CD14-positive monocyte (primary cell): Measurements from ENCODE around the gene RAD50. TPM values are rescaled to one million over a fixed set of nuclear protein-coding genes. Genes with fewer than 3 reads are reported as not detected.

Source experiments
- DNase-seq, 3 donors: peaks; one replicate each; pipeline ENCODE4 v3.0.0-alpha.2; 2011 to 2022
- H2AFZ ChIP-seq: 2 replicates; pipeline ENCODE4 v1.6.0; 2012; ENCODE audit warnings: mild to moderate bottlenecking, low read depth, low read length, inconsistent platforms; ENCODE audit not compliant: insufficient read depth, poor library complexity, severe bottlenecking
- H3K27ac ChIP-seq, 2 donors: 1 replicate in 1 of 2; 2 replicates in 1 of 2; pipeline ENCODE4 v1.5.1; 2012 to 2013; ENCODE audit warnings: low read length in 2 of 2, control low read depth in 1 of 2, inconsistent platforms in 1 of 2, low read depth in 1 of 2, mild to moderate bottlenecking in 1 of 2
- H3K27me3 ChIP-seq, 2 donors: one replicate each; pipeline versions ENCODE4 v1.6.0 to v1.6.1; 2011 to 2013; ENCODE audit warnings: low read length in 2 of 2; ENCODE audit not compliant: control insufficient read depth in 2 of 2, insufficient read depth in 2 of 2
- H3K36me3 ChIP-seq, 2 donors: replicated peaks in 1 of 2; 1 replicate in 1 of 2; 2 replicates in 1 of 2; pipeline versions ENCODE4 v1.5.1 to v1.6.1; 2012 to 2013; ENCODE audit warnings: low read length in 2 of 2, control low read depth in 1 of 2, inconsistent platforms in 1 of 2, mild to moderate bottlenecking in 1 of 2; ENCODE audit not compliant: insufficient read depth in 2 of 2, control insufficient read depth in 1 of 2
- H3K4me1 ChIP-seq, 2 donors: 1 replicate in 1 of 2; 2 replicates in 1 of 2; pipeline versions ENCODE4 v1.5.1 to v1.6.1; 2012 to 2013; ENCODE audit warnings: low read length in 2 of 2, control low read depth in 1 of 2, inconsistent platforms in 1 of 2, mild to moderate bottlenecking in 1 of 2, moderate library complexity in 1 of 2; ENCODE audit not compliant: insufficient read depth in 2 of 2, control insufficient read depth in 1 of 2
- H3K4me2 ChIP-seq: replicated peaks from 2 replicates; pipeline ENCODE3; 2012; ENCODE audit warnings: low read length, moderate library complexity, mild to moderate bottlenecking; ENCODE audit not compliant: poor library complexity, severe bottlenecking; ENCODE audit errors: extremely low read depth
- H3K4me3 ChIP-seq, 3 experiments: fragments of 200-600 bp in 1 of 3; sonication (generic) in 1 of 3; replicated peaks in 1 of 3; 1 replicate in 2 of 3; 2 replicates in 1 of 3; pipeline ENCODE4 v1.5.1; 2011 to 2013; ENCODE audit warnings: low read length in 3 of 3, mild to moderate bottlenecking in 3 of 3, control low read depth in 2 of 3, low read depth in 2 of 3, inconsistent platforms in 1 of 3, moderate library complexity in 1 of 3
- H3K79me2 ChIP-seq: 2 replicates; pipeline ENCODE4 v1.6.0; 2012; ENCODE audit warnings: mild to moderate bottlenecking, control low read depth, inconsistent platforms, low read length, moderate library complexity; ENCODE audit not compliant: insufficient read depth
- H3K9ac ChIP-seq: 2 replicates; pipeline ENCODE4 v1.6.0; 2017; ENCODE audit warnings: low read length, mild to moderate bottlenecking; ENCODE audit not compliant: insufficient read depth, poor library complexity, severe bottlenecking
- H3K9me3 ChIP-seq, 2 donors: replicated peaks in 1 of 2; 1 replicate in 1 of 2; 2 replicates in 1 of 2; pipeline versions ENCODE4 v1.5.1 to v1.6.1; 2012 to 2013; ENCODE audit warnings: low read length in 2 of 2, control low read depth in 1 of 2; ENCODE audit not compliant: control insufficient read depth in 1 of 2, insufficient read depth in 1 of 2
- H4K20me1 ChIP-seq: 2 replicates; pipeline ENCODE4 v1.6.0; 2012; ENCODE audit warnings: mild to moderate bottlenecking, low read length, control low read depth, moderate library complexity; ENCODE audit not compliant: insufficient read depth
- H3K27ac Mint-ChIP-seq, 7 donors: one replicate each; pipeline ENCODE4 v1.8.0; 2020; ENCODE audit warnings: mild to moderate bottlenecking in 7 of 7, mixed read lengths in 7 of 7, moderate library complexity in 6 of 7, inconsistent platforms in 2 of 7
- H3K27me3 Mint-ChIP-seq, 3 donors: one replicate each; pipeline ENCODE4 v1.8.0; 2021 to 2022; ENCODE audit warnings: low read depth in 3 of 3, mild to moderate bottlenecking in 3 of 3, mixed read lengths in 3 of 3, moderate library complexity in 3 of 3, inconsistent platforms in 1 of 3
- H3K36me3 Mint-ChIP-seq, 2 donors: one replicate each; pipeline ENCODE4 v1.8.0; 2020; ENCODE audit warnings: mixed read lengths in 2 of 2, inconsistent platforms in 1 of 2, mild to moderate bottlenecking in 1 of 2
- H3K4me1 Mint-ChIP-seq: one replicate; pipeline ENCODE4 v1.8.0; 2020; ENCODE audit warnings: mild to moderate bottlenecking, mixed read lengths
- H3K4me3 Mint-ChIP-seq, 2 donors: one replicate each; pipeline ENCODE4 v1.8.0; 2020; ENCODE audit warnings: mild to moderate bottlenecking in 2 of 2, mixed read lengths in 2 of 2, moderate library complexity in 1 of 2
- H3K9me3 Mint-ChIP-seq, 7 donors: one replicate each; pipeline ENCODE4 v1.8.0; 2020 to 2022; ENCODE audit warnings: mixed read lengths in 7 of 7, mild to moderate bottlenecking in 6 of 7, moderate library complexity in 6 of 7, inconsistent platforms in 2 of 7
- WGBS: methylation state at CpG from one replicate; pipeline ENCODE4 v1.1.5; 2013; ENCODE audit warnings: missing lambda C conversion rate; ENCODE audit not compliant: insufficient coverage; 5-methylcytosine and 5-hydroxymethylcytosine counted together
- intact Hi-C, 2 donors: fragments of 100-400 bp; cut with micrococcal nuclease; formaldehyde crosslinking; loops; one replicate each; pipeline versions ENCODE4 v1.15.0 to v1.15.1; 2023
- polyA plus RNA-seq, 3 donors: library from polyadenylated mRNA; depleted of rRNA in 1 of 3; unstranded in 2 of 3; stranded (reverse) in 1 of 3; fragments of 300-500 nt in 2 of 3; fragments of >200 nt in 1 of 3; fragmentation: Illumina TruSeq in 2 of 3; gene quantifications; 1 replicate in 2 of 3; 2 replicates in 1 of 3; pipeline ENCODE4 v1.2.3, GENCODE V29; 2012 to 2021
- TF ChIP-seq, protein P1 (sequence below): fragments of 200-600 bp; IDR thresholded peaks from one replicate; pipeline ENCODE4 v1.8.0; 2022; ENCODE audit warnings: antibody characterized with exemption, mild to moderate bottlenecking

RAD50 gene
- polyA plus RNA-seq, 3 donors: 5.8 to 9.3 (median 8.2) TPM

DNA sequence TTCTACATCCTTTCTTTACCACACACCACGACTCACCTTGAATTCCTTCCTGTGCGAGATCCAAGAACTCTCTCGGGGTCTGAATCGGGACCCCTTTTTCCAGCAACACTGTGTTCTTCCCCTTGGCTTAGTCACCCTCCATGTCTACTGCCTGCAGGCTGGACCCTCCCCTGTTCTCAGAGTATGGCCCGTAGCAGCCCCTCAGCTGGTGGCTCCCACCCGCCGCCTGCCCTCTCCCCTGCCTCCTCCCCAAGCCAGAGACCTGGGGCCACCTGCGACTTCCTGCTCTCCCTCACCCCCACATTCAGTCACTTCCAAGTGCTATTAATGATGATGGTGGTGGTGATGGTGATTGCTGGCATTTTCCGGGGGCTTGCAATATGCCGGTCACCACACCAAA, 110.5 kb downstream of the RAD50 start:
- Histone ChIP-seq H3K4me1 (no peaks in the 10 kb centered on the region), H3K36me3 (no peaks in the 10 kb centered on the region), H3K4me2 (no peak overlapping the region), H3K9ac (no peak overlapping the region), H2AFZ (no peak overlapping the region), H3K79me2 (no peaks in the 10 kb centered on the region), H3K27me3 (no peaks in the 10 kb centered on the region), H3K9me3 (no peaks in the 10 kb centered on the region), H3K27ac (no peak overlapping the region), H3K4me3 (no peak overlapping the region), H4K20me1 (no peaks in the 10 kb centered on the region)
- DNase-seq: no peak
- intact Hi-C loops: no loop called here
- peaks cover 0 to 6% (median 3%) of the 10 kb centered on the region in 3 donors for H3K27me3 Mint-ChIP-seq
- H3K4me3 Mint-ChIP-seq: no peak overlapping the region
- TF ChIP-seq, protein P1, sequence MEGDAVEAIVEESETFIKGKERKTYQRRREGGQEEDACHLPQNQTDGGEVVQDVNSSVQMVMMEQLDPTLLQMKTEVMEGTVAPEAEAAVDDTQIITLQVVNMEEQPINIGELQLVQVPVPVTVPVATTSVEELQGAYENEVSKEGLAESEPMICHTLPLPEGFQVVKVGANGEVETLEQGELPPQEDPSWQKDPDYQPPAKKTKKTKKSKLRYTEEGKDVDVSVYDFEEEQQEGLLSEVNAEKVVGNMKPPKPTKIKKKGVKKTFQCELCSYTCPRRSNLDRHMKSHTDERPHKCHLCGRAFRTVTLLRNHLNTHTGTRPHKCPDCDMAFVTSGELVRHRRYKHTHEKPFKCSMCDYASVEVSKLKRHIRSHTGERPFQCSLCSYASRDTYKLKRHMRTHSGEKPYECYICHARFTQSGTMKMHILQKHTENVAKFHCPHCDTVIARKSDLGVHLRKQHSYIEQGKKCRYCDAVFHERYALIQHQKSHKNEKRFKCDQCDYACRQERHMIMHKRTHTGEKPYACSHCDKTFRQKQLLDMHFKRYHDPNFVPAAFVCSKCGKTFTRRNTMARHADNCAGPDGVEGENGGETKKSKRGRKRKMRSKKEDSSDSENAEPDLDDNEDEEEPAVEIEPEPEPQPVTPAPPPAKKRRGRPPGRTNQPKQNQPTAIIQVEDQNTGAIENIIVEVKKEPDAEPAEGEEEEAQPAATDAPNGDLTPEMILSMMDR: no peak
- H3K27ac Mint-ChIP-seq: peak overlapping the region in 1 of 7 donors; percentile 34
- 85% methylated on average over 4 of the region's 10 CpGs for WGBS
- no peaks in the 10 kb centered on the region for H3K4me1 Mint-ChIP-seq
- peaks cover 0 to 3% (median 0%) of the 10 kb centered on the region in 7 donors for H3K9me3 Mint-ChIP-seq
- no peaks in the 10 kb centered on the region for H3K36me3 Mint-ChIP-seq

DNA sequence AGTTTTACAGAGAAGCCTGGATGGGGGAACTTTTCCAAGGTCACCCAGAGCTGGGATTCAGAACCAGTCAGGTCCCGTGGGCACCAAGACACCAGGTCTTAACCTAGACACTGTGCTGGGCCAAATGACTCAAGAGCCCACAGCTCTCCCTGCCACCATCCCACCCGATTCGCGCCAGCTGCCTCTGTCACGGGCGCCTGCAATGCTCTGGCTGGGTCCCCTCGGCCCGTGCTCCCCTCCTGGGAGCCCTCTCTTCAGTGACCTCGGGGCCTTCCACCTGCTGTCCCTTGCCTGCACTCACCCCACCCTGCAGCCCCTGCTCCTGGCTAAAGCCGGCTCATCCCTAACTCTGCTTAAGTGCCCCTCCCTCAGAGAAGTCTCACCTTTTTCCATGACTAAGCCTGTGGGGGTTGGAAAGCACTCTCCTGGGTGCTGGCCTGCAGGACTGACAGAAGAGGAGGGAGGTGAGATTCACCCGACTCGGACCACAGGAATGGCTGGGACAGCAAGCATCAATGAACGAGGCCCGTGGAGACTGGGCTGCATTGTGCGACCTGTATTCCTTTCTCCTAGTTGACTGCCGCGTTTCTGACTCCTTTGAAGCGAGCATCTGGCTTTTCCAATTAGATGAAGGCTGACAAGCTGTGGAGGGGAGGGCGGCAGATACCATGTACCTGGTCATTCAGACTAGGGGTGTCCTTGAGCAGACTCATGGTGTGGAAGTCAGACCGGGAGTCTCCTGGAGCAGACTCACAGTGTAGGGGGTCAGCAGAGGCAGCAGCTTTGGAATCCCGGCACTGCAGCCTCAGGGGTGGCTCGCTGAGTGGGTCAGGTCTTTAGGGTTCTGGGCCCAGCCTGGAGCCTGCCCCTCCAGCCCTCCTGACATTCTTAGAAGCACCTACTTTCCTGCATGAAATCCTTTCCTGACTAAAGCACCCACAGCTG, 111.3 kb downstream of the RAD50 start:
- Histone ChIP-seq H3K27ac (no peak overlapping the region), H3K9ac (no peak overlapping the region), H3K9me3 (no peaks in the 10 kb centered on the region), H3K4me1 (no peaks in the 10 kb centered on the region), H3K79me2 (no peaks in the 10 kb centered on the region), H3K27me3 (no peaks in the 10 kb centered on the region), H3K4me3 (no peak overlapping the region), H3K36me3 (no peaks in the 10 kb centered on the region), H4K20me1 (no peaks in the 10 kb centered on the region), H3K4me2 (no peak overlapping the region), H2AFZ (no peak overlapping the region)
- Mint-ChIP-seq H3K27ac (no peak overlapping the region), H3K27me3 (peaks cover 0 to 6% (median 3%) of the 10 kb centered on the region in 3 donors), H3K4me1 (no peaks in the 10 kb centered on the region), H3K4me3 (no peak overlapping the region), H3K9me3 (peaks cover 0 to 3% (median 0%) of the 10 kb centered on the region in 7 donors), H3K36me3 (no peaks in the 10 kb centered on the region)
- 94% methylated on average over 18 of the region's 22 CpGs for WGBS
- intact Hi-C loops: no loop called here
- TF ChIP-seq, protein P1: no peak
- DNase-seq: no peak
